ENCODE results near the gene GAS7. TPM values are rescaled to one million over a fixed set of nuclear protein-coding genes. Genes with fewer than 3 reads are reported as not detected.
A peak's percentile ranks its signal among the peaks of the same experiment; 100 is the strongest.

The GAS7 gene
- total and polyA plus RNA-seq, 12 donors = 19.8 to 111 (median 61.8) TPM

GRCh38 chr17:10136258-10136981, 62.0 kb downstream of the GAS7 start:
- Histone ChIP-seq H3K9me3 (no peaks in the 10 kb centered on the region), H3K27me3 (no peaks in the 10 kb centered on the region), H3K4me1 (peaks cover 0 to 23% (median 16%) of the 10 kb centered on the region in 9 donors), H3K4me3 (no peak overlapping the region), H3K36me3 (no peaks in the 10 kb centered on the region), H3K27ac (peak overlapping the region in 6 of 10 donors; percentile 46 to 75 (median 58))
- intact Hi-C loops (cut with DNase I) = no loop called here
- DNase-seq = no peak
- TF ChIP-seq CTCF (IDR thresholded peaks at IDR 0.05) = no peak
- peak in 6 of 8 donors; percentile 7 to 54 (median 39) for ATAC-seq
- 57 to 65% methylated on average over 15 of the region's 15 CpGs for WGBS, 2 donors

- TF ChIP-seq CTCF (IDR thresholded peaks at IDR 0.05) = no peak
- H3K27me3 ChIP-seq = no peaks in the 10 kb centered on the region
- 50 to 59% methylated on average over 12 of the region's 12 CpGs for WGBS, 2 donors
- no peaks in the 10 kb centered on the region for H3K36me3 ChIP-seq
- no peak overlapping the region for H3K4me3 ChIP-seq
- H3K27ac ChIP-seq = peak overlapping the region in 6 of 10 donors; percentile 46 to 75 (median 58)
- peaks cover 0 to 24% (median 16%) of the 10 kb centered on the region in 9 donors for H3K4me1 ChIP-seq
- no peak for DNase-seq
- no peaks in the 10 kb centered on the region for H3K9me3 ChIP-seq
- intact Hi-C loops (cut with DNase I) = no loop called here
- peak in 7 of 8 donors; percentile 46 to 73 (median 52) for ATAC-seq
Measured at GRCh38 chr17:10135539-10136257, 62.7 kb downstream of the GAS7 start.

GRCh38 chr17:10130677-10131076, 67.7 kb downstream of the GAS7 start:
- Histone ChIP-seq H3K4me3 (no peak overlapping the region), H3K4me1 (peaks cover 0 to 52% (median 21%) of the 10 kb centered on the region in 9 donors), H3K27me3 (no peaks in the 10 kb centered on the region), H3K27ac (no peak overlapping the region), H3K9me3 (no peaks in the 10 kb centered on the region), H3K36me3 (no peaks in the 10 kb centered on the region)
- WGBS, 2 donors = 81 to 88% methylated on average over 5 of the region's 5 CpGs
- intact Hi-C loops (cut with DNase I) = no loop called here
- DNase-seq (no peak), ATAC-seq (no peak)
- no peak for TF ChIP-seq CTCF (IDR thresholded peaks at IDR 0.05)

GRCh38 chr17:10130263-10130662, 68.1 kb downstream of the GAS7 start:
- no peak overlapping the region for H3K4me3 ChIP-seq
- no peaks in the 10 kb centered on the region for H3K9me3 ChIP-seq
- DNase-seq (no peak), ATAC-seq (no peak)
- intact Hi-C loops (cut with DNase I) = no loop called here
- WGBS, 2 donors = 46 to 52% methylated on average over 5 of the region's 5 CpGs
- peaks cover 0 to 52% (median 20%) of the 10 kb centered on the region in 9 donors for H3K4me1 ChIP-seq
- no peaks in the 10 kb centered on the region for H3K36me3 ChIP-seq
- no peak for TF ChIP-seq CTCF (IDR thresholded peaks at IDR 0.05)
- H3K27ac ChIP-seq = no peak overlapping the region
- H3K27me3 ChIP-seq = no peaks in the 10 kb centered on the region

All from heart right ventricle (tissue), 16 donors.